Caco-2 (cell line): ENCODE results near the gene ADAMTSL1. TPM values are rescaled to one million over a fixed set of nuclear protein-coding genes. Genes with fewer than 3 reads are reported as not detected.

Experiments
- BruUV-seq: library from RNA; stranded (reverse); fragments of 400-500 nt; replicated peaks from 2 replicates; lab custom pipeline; 2021; lab: Mats Ljungman, UMichigan
- CTCF ChIA-PET: fragments of 300-600 bp; sonication (Branson Sonifier 250); formaldehyde crosslinking; loops from one replicate; lab custom pipeline; 2022; ENCODE audit warnings: antibody characterized with exemption; lab: Charles Lee
- POLR2A ChIA-PET: fragments of 300-600 bp; sonication (Branson Sonifier 250); formaldehyde crosslinking; loops from one replicate; lab custom pipeline; 2022; ENCODE audit warnings: antibody characterized with exemption; lab: Charles Lee
- DNase-seq, 2 experiments: peaks; one replicate each; pipeline versions ENCODE4 v3.0.0 to v3.0.0-alpha.2; 2020 to 2022
- H3K27me3 ChIP-seq: replicated peaks from 2 replicates; pipeline ENCODE4 v1.6.0; 2011; ENCODE audit warnings: low read length; ENCODE audit not compliant: control insufficient read depth, insufficient read depth
- H3K36me3 ChIP-seq: 2 replicates; pipeline ENCODE4 v1.5.1; 2011; ENCODE audit warnings: low read length; ENCODE audit not compliant: control insufficient read depth, insufficient read depth
- H3K4me1 ChIP-seq: fragments of 250-450 bp; sonication (Bioruptor Pico); 2 replicates; pipeline ENCODE4 v1.5.1; 2020; ENCODE audit warnings: mild to moderate bottlenecking
- H3K4me3 ChIP-seq: 2 replicates; pipeline ENCODE4 v1.5.1; 2011; ENCODE audit warnings: low read depth, mild to moderate bottlenecking, control low read depth, low read length
- H3K9me3 ChIP-seq: fragments of 250-450 bp; sonication (Bioruptor Pico); 2 replicates; pipeline ENCODE4 v1.5.1; 2020; ENCODE audit warnings: mild to moderate bottlenecking, moderate library complexity
- H3K27ac Mint-ChIP-seq: one replicate; pipeline ENCODE4 v1.8.0; 2022; ENCODE audit warnings: mixed read lengths; ENCODE audit not compliant: unreplicated experiment
- H3K27me3 Mint-ChIP-seq: one replicate; pipeline ENCODE4 v1.8.0; 2022; ENCODE audit warnings: mixed read lengths; ENCODE audit not compliant: insufficient read depth, unreplicated experiment
- H3K36me3 Mint-ChIP-seq: one replicate; pipeline ENCODE4 v1.8.0; 2022; ENCODE audit warnings: mild to moderate bottlenecking, mixed read lengths; ENCODE audit not compliant: insufficient read depth, unreplicated experiment
- H3K4me1 Mint-ChIP-seq: one replicate; pipeline ENCODE4 v1.8.0; 2022; ENCODE audit warnings: low read depth, mixed read lengths; ENCODE audit not compliant: unreplicated experiment
- H3K4me3 Mint-ChIP-seq: one replicate; pipeline ENCODE4 v1.8.0; 2022; ENCODE audit warnings: mild to moderate bottlenecking, moderate library complexity, mixed read lengths; ENCODE audit not compliant: unreplicated experiment
- H3K9me3 Mint-ChIP-seq: one replicate; pipeline ENCODE4 v1.8.0; 2022; ENCODE audit warnings: mixed read lengths; ENCODE audit not compliant: unreplicated experiment
- CTCF ChIP-seq, 2 experiments: fragments of 200-600 bp in 1 of 2; IDR thresholded peaks; 1 replicate in 1 of 2; 2 replicates in 1 of 2; pipeline versions ENCODE4 v1.5.1 to v1.8.0; 2011 to 2022; ENCODE audit warnings: antibody characterized with exemption in 1 of 2, control low read depth in 1 of 2, inconsistent platforms in 1 of 2, low read depth in 1 of 2, low read length in 1 of 2, mild to moderate bottlenecking in 1 of 2, moderate library complexity in 1 of 2; ENCODE audit not compliant: insufficient read depth in 1 of 2, severe bottlenecking in 1 of 2, unreplicated experiment in 1 of 2
- intact Hi-C: fragments of 100-400 bp; cut with micrococcal nuclease; formaldehyde crosslinking; loops from one replicate; pipeline ENCODE4 v1.10.0; 2022; ENCODE audit not compliant: unreplicated experiment
- total RNA-seq: library from RNA; stranded (reverse); gene quantifications from 2 replicates; pipeline ENCODE4 v1.2.3, GENCODE V29; 2022

The ADAMTSL1 gene
- total RNA-seq, 1 experiment from 2014 or later = not detected

GRCh38 chr9:18905883-18906629 lies 432.1 kb downstream of the ADAMTSL1 start:
- H3K27ac Mint-ChIP-seq = no peak overlapping the region

DNA sequence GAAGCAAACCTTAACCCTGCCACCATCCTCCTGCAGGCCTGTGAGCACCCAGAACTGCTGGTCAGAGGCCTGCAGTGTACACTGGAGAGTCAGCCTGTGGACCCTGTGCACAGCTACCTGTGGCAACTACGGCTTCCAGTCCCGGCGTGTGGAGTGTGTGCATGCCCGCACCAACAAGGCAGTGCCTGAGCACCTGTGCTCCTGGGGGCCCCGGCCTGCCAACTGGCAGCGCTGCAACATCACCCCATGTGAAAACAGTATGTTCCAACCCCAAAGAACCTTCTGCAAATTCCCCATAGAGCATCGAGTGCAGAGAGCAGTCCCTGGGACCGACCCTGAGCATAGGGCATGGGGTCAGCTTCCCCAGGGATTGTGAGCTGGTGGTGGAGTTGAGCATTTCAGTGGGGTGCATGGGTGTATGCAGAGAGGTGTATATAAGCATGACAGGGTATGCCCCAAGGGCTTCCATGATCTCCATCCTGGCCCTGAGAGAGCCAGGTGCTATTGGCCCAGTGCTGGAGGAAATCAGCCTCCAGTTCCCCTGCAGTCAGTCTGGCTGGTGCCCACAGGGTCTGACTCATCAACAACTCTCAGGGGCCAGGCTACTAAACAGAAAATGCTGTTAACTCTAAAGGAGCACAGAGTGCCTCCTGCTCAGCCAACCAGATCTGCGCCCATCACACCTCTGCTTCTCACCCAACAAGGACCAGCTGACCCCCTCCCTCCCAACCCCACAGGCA lies 432.9 kb downstream of the ADAMTSL1 start:
- BruUV-seq = no TSS peak
- intact Hi-C loops = no loop called here
- Mint-ChIP-seq H3K9me3 (no peaks in the 10 kb centered on the region), H3K27ac (no peak overlapping the region), H3K36me3 (no peaks in the 10 kb centered on the region), H3K4me3 (no peak overlapping the region), H3K4me1 (no peaks in the 10 kb centered on the region), H3K27me3 (peaks cover 10% of the 10 kb centered on the region)
- no peak for TF ChIP-seq CTCF (IDR thresholded peaks at IDR 0.05; ENCODE audit: insufficient read depth in 1 of 2, low read depth in 1 of 2, low read length in 1 of 2, severe bottlenecking in 1 of 2, unreplicated experiment in 1 of 2)
- H3K4me1 ChIP-seq = no peaks in the 10 kb centered on the region
- H3K36me3 ChIP-seq = no peaks in the 10 kb centered on the region
- DNase-seq = no peak
- ChIA-PET CTCF (no interaction called here), POLR2A (no interaction called here)
- H3K9me3 ChIP-seq = no peaks in the 10 kb centered on the region
- no peak overlapping the region for H3K4me3 ChIP-seq
- no peaks in the 10 kb centered on the region for H3K27me3 ChIP-seq

More at GRCh38 chr9:18905883-18906629, 432.1 kb downstream of the ADAMTSL1 start:
- Histone ChIP-seq H3K4me3 (no peak overlapping the region), H3K4me1 (no peaks in the 10 kb centered on the region), H3K27me3 (no peaks in the 10 kb centered on the region), H3K9me3 (no peaks in the 10 kb centered on the region), H3K36me3 (no peaks in the 10 kb centered on the region)
- no peak for DNase-seq
- POLR2A ChIA-PET = no interaction called here
- BruUV-seq = no TSS peak
- TF ChIP-seq CTCF (IDR thresholded peaks at IDR 0.05; ENCODE audit: insufficient read depth in 1 of 2, low read depth in 1 of 2, low read length in 1 of 2, severe bottlenecking in 1 of 2, unreplicated experiment in 1 of 2) = no peak
- H3K27me3 Mint-ChIP-seq = peaks cover 11% of the 10 kb centered on the region
- H3K9me3 Mint-ChIP-seq = no peaks in the 10 kb centered on the region
- H3K4me1 Mint-ChIP-seq = no peaks in the 10 kb centered on the region
- CTCF ChIA-PET = no interaction called here
- no peak overlapping the region for H3K4me3 Mint-ChIP-seq
- H3K36me3 Mint-ChIP-seq = no peaks in the 10 kb centered on the region
- intact Hi-C loops = no loop called here

- H3K36me3 Mint-ChIP-seq = no peaks in the 10 kb centered on the region
These were observed 434.1 kb downstream of the ADAMTSL1 start for GRCh38 chr9:18907927-18908625.

More at GRCh38 chr9:18907927-18908625, 434.1 kb downstream of the ADAMTSL1 start:
- no peaks in the 10 kb centered on the region for H3K4me1 Mint-ChIP-seq
- H3K4me3 Mint-ChIP-seq = no peak overlapping the region
- no peaks in the 10 kb centered on the region for H3K36me3 ChIP-seq
- no peak for TF ChIP-seq CTCF (IDR thresholded peaks at IDR 0.05; ENCODE audit: insufficient read depth in 1 of 2, low read depth in 1 of 2, low read length in 1 of 2, severe bottlenecking in 1 of 2, unreplicated experiment in 1 of 2)
- peaks cover 5% of the 10 kb centered on the region for H3K27me3 Mint-ChIP-seq
- no peak overlapping the region for H3K27ac Mint-ChIP-seq
- intact Hi-C loops = no loop called here
- H3K9me3 ChIP-seq = no peaks in the 10 kb centered on the region
- no peak for DNase-seq
- no peaks in the 10 kb centered on the region for H3K4me1 ChIP-seq
- POLR2A ChIA-PET = no interaction called here
- H3K27me3 ChIP-seq = no peaks in the 10 kb centered on the region
- CTCF ChIA-PET = no interaction called here
- H3K4me3 ChIP-seq = no peak overlapping the region
- H3K9me3 Mint-ChIP-seq = no peaks in the 10 kb centered on the region
- no TSS peak for BruUV-seq
